Cardiac muscle cell (in vitro differentiated cells and primary cell): ENCODE results near the gene MARCHF2. TPM values are rescaled to one million over a fixed set of nuclear protein-coding genes. Genes with fewer than 3 reads are reported as not detected.
"Not testable (repeated sequence)": the region's sequence is repeated elsewhere in the genome, so short reads cannot be mapped to it uniquely, and the experiment has no call there.

ENCODE experiments used
- DNase-seq, 2 donors: peaks; one replicate each; pipeline versions ENCODE4 v3.0.0 to v3.0.0-alpha.2; 2010 to 2017; ENCODE audit warnings: low read depth in 1 of 2, low spot score in 1 of 2
- H3K27ac ChIP-seq: fragments of 200-600 bp; sonication (generic); 2 replicates; pipeline ENCODE4 v1.5.1; 2016
- H3K27me3 ChIP-seq: fragments of 200-600 bp; sonication (generic); 2 replicates; pipeline ENCODE4 v1.6.0; 2016; ENCODE audit warnings: control low read depth
- H3K36me3 ChIP-seq: fragments of 200-600 bp; sonication (generic); 2 replicates; pipeline ENCODE4 v1.5.1; 2016; ENCODE audit warnings: control low read depth
- H3K4me1 ChIP-seq: fragments of 200-600 bp; sonication (generic); 2 replicates; pipeline ENCODE4 v1.8.1; 2017; ENCODE audit warnings: low read depth, mild to moderate bottlenecking, mixed run types
- H3K4me3 ChIP-seq: fragments of 200-600 bp; sonication (generic); 2 replicates; pipeline ENCODE4 v1.5.1; 2016; ENCODE audit warnings: mild to moderate bottlenecking
- H3K9me3 ChIP-seq: fragments of 200-600 bp; sonication (generic); 2 replicates; pipeline ENCODE4 v1.5.1; 2017; ENCODE audit warnings: low read depth, mild to moderate bottlenecking, control low read depth
- CTCF ChIP-seq: IDR thresholded peaks from 2 replicates; pipeline ENCODE4 v1.5.1; 2012; ENCODE audit warnings: low read depth, mild to moderate bottlenecking, low read length
- polyA plus RNA-seq: library from polyadenylated mRNA; unstranded; fragments of >200 nt; fragmentation: Nextera tagmentation; extraction: Ambion mirVana; gene quantifications from 2 replicates; pipeline ENCODE4 v1.2.1, GENCODE V29; 2016
- total RNA-seq: library from RNA; depleted of rRNA; stranded (reverse); fragments of >200 nt; gene quantifications from 2 replicates; pipeline ENCODE4 v1.2.3, GENCODE V29; 2016

MARCHF2 gene
- total and polyA plus RNA-seq, 2 experiments from 2014 or later = 63.8 to 139 TPM

GRCh38 chr19:8377598-8377997 is 35.5 kb upstream of the MARCHF2 start:
- Histone ChIP-seq H3K9me3 (no peaks in the 10 kb centered on the region), H3K36me3 (no peaks in the 10 kb centered on the region), H3K4me1 (no peaks in the 10 kb centered on the region), H3K27ac (no peak overlapping the region), H3K4me3 (no peak overlapping the region), H3K27me3 (no peaks in the 10 kb centered on the region)
- TF ChIP-seq CTCF = no peak
- DNase-seq = no peak

- H3K27me3 ChIP-seq, H3K27ac ChIP-seq, H3K36me3 ChIP-seq, H3K4me3 ChIP-seq, H3K9me3 ChIP-seq, H3K4me1 ChIP-seq, DNase-seq: not testable (repeated sequence)
Observed at GRCh38 chr19:8379156-8379891, 33.8 kb upstream of the MARCHF2 start.

- H3K27ac ChIP-seq, H3K4me3 ChIP-seq, H3K4me1 ChIP-seq, H3K9me3 ChIP-seq, H3K27me3 ChIP-seq, DNase-seq, H3K36me3 ChIP-seq: not testable (repeated sequence)
Observed at GRCh38 chr19:8384569-8384968, 28.5 kb upstream of the MARCHF2 start.

- H3K9me3 ChIP-seq, DNase-seq, H3K36me3 ChIP-seq, H3K27me3 ChIP-seq, H3K4me1 ChIP-seq, H3K4me3 ChIP-seq, H3K27ac ChIP-seq: not testable (repeated sequence)
Observed at GRCh38 chr19:8385103-8385502, 28.0 kb upstream of the MARCHF2 start.

- H3K9me3 ChIP-seq, H3K27me3 ChIP-seq, H3K36me3 ChIP-seq, H3K4me3 ChIP-seq, DNase-seq, H3K27ac ChIP-seq, H3K4me1 ChIP-seq: not testable (repeated sequence)
Observed at GRCh38 chr19:8385566-8385965, 27.5 kb upstream of the MARCHF2 start.

- H3K9me3 ChIP-seq, H3K27me3 ChIP-seq, H3K36me3 ChIP-seq, H3K4me1 ChIP-seq, DNase-seq, H3K4me3 ChIP-seq, H3K27ac ChIP-seq: not testable (repeated sequence)
Observed at GRCh38 chr19:8386419-8386818, 26.7 kb upstream of the MARCHF2 start.

GRCh38 chr19:8386990-8387389 is 26.1 kb upstream of the MARCHF2 start:
- H3K4me1 ChIP-seq = no peaks in the 10 kb centered on the region
- H3K27me3 ChIP-seq = no peaks in the 10 kb centered on the region
- DNase-seq = no peak
- H3K4me3 ChIP-seq = no peak overlapping the region
- no peaks in the 10 kb centered on the region for H3K9me3 ChIP-seq
- no peak overlapping the region for H3K27ac ChIP-seq
- no peak for TF ChIP-seq CTCF
- H3K36me3 ChIP-seq = no peaks in the 10 kb centered on the region

GRCh38 chr19:8387688-8388611 is 25.2 kb upstream of the MARCHF2 start:
- Histone ChIP-seq H3K4me3 (no peak overlapping the region), H3K9me3 (no peaks in the 10 kb centered on the region), H3K27me3 (no peaks in the 10 kb centered on the region), H3K4me1 (no peaks in the 10 kb centered on the region), H3K36me3 (no peaks in the 10 kb centered on the region), H3K27ac (no peak overlapping the region)
- no peak for DNase-seq
- no peak for TF ChIP-seq CTCF
